ENCODE results near the gene NVL.
A peak's percentile ranks its signal among the peaks of the same experiment; 100 is the strongest.

The NVL gene

GRCh38 chr1:224329842-224330753 lies at the start of gene NVL:
Gene NVL (minus strand): TSS chr1:224330172. CDS start chr1:224330127, 45 bp downstream.
- H3K27ac ChIP-seq: peak within 1 kb of the TSS; percentile 96
- no peak for TF ChIP-seq ZFX (IDR thresholded peaks at IDR 0.05; ENCODE audit: borderline replicate concordance)
- TF ChIP-seq CTCF (IDR thresholded peaks at IDR 0.05): no peak

GRCh38 chr1:224378855-224379631 lies 49.1 kb upstream of the NVL start:
- no peak overlapping the region for H3K27ac ChIP-seq
- no peak for TF ChIP-seq CTCF (IDR thresholded peaks at IDR 0.05)
- TF ChIP-seq ZFX (IDR thresholded peaks at IDR 0.05; ENCODE audit: borderline replicate concordance): no peak

- TF ChIP-seq ZFX (IDR thresholded peaks at IDR 0.05; ENCODE audit: borderline replicate concordance): no peak
- TF ChIP-seq CTCF (IDR thresholded peaks at IDR 0.05): no peak
- H3K27ac ChIP-seq: no peak overlapping the region
These were observed 47.7 kb upstream of the NVL start for GRCh38 chr1:224377676-224378006.

GRCh38 chr1:224375059-224375458 lies 45.1 kb upstream of the NVL start:
- H3K27ac ChIP-seq: no peak overlapping the region

GRCh38 chr1:224373008-224373590 lies 43.1 kb upstream of the NVL start:
- TF ChIP-seq ZFX (IDR thresholded peaks at IDR 0.05; ENCODE audit: borderline replicate concordance) (no peak), CTCF (IDR thresholded peaks at IDR 0.05) (no peak)
- H3K27ac ChIP-seq: no peak overlapping the region

More at GRCh38 chr1:224375059-224375458, 45.1 kb upstream of the NVL start:
- no peak for TF ChIP-seq CTCF (IDR thresholded peaks at IDR 0.05)
- TF ChIP-seq ZFX (IDR thresholded peaks at IDR 0.05; ENCODE audit: borderline replicate concordance): no peak

GRCh38 chr1:224368409-224368808 lies 38.4 kb upstream of the NVL start:
- H3K27ac ChIP-seq: no peak overlapping the region
- TF ChIP-seq ZFX (IDR thresholded peaks at IDR 0.05; ENCODE audit: borderline replicate concordance) (no peak), CTCF (IDR thresholded peaks at IDR 0.05) (no peak)
